ENCODE data around the gene LURAP1L.

GRCh38 chr9:12730198-12730597 is 44.6 kb upstream of the LURAP1L start:
- no peak for TF ChIP-seq EZH2phosphoT487 (IDR thresholded peaks at IDR 0.05; ENCODE audit: borderline replicate concordance, low read depth, low read length)
- TF ChIP-seq, protein P1, sequence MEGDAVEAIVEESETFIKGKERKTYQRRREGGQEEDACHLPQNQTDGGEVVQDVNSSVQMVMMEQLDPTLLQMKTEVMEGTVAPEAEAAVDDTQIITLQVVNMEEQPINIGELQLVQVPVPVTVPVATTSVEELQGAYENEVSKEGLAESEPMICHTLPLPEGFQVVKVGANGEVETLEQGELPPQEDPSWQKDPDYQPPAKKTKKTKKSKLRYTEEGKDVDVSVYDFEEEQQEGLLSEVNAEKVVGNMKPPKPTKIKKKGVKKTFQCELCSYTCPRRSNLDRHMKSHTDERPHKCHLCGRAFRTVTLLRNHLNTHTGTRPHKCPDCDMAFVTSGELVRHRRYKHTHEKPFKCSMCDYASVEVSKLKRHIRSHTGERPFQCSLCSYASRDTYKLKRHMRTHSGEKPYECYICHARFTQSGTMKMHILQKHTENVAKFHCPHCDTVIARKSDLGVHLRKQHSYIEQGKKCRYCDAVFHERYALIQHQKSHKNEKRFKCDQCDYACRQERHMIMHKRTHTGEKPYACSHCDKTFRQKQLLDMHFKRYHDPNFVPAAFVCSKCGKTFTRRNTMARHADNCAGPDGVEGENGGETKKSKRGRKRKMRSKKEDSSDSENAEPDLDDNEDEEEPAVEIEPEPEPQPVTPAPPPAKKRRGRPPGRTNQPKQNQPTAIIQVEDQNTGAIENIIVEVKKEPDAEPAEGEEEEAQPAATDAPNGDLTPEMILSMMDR (conservative IDR thresholded peaks at IDR 0.05; ENCODE audit: low read length): no peak

All from OCI-LY7 (cell line).